Measurements from ENCODE around the gene UBE2Q2. TPM values are rescaled to one million over a fixed set of nuclear protein-coding genes. Genes with fewer than 3 reads are reported as not detected.
"Not testable (repeated sequence)": the region's sequence is repeated elsewhere in the genome, so short reads cannot be mapped to it uniquely, and the experiment has no call there.

The UBE2Q2 gene
- total RNA-seq, 3 donors from 2014 or later (not counting 1 experiment from before 2014, with no cell fraction given) = 39.5 to 64.6 (median 63.9) TPM

DNA sequence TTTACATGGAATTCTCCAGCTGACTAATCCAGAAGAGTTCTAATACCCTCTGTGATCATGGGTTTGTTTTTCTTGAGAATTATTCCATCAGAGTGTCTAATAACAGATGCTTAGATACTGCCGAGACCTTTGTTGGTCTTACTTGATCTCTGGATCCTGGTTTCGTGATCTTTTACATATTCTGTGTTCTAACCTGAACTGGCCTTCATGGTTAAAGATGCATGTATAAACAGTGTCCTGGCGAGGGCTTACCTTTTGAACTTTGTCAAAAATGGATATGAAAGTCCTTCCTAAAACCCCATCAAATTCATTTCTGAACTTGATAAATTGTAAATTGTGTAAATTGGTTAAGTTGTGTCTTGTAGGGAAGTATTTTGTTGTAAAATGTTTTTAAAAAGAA lies 24.8 kb downstream of the UBE2Q2 start:
- H3K9me3 Mint-ChIP-seq = no peaks in the 10 kb centered on the region
- TF ChIP-seq, protein P1, sequence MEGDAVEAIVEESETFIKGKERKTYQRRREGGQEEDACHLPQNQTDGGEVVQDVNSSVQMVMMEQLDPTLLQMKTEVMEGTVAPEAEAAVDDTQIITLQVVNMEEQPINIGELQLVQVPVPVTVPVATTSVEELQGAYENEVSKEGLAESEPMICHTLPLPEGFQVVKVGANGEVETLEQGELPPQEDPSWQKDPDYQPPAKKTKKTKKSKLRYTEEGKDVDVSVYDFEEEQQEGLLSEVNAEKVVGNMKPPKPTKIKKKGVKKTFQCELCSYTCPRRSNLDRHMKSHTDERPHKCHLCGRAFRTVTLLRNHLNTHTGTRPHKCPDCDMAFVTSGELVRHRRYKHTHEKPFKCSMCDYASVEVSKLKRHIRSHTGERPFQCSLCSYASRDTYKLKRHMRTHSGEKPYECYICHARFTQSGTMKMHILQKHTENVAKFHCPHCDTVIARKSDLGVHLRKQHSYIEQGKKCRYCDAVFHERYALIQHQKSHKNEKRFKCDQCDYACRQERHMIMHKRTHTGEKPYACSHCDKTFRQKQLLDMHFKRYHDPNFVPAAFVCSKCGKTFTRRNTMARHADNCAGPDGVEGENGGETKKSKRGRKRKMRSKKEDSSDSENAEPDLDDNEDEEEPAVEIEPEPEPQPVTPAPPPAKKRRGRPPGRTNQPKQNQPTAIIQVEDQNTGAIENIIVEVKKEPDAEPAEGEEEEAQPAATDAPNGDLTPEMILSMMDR (IDR thresholded peaks at IDR 0.05) = no peak
- H3K4me3 Mint-ChIP-seq = no peak overlapping the region
- Histone ChIP-seq H3K4me1 (ENCODE audit: control insufficient read depth, insufficient read depth, low read length) (peaks cover 3% of the 10 kb centered on the region), H3K9me3 (ENCODE audit: control insufficient read depth, insufficient read depth, low read length) (no peaks in the 10 kb centered on the region), H3K27me3 (ENCODE audit: control insufficient read depth, insufficient read depth, low read length) (no peaks in the 10 kb centered on the region), H3K36me3 (ENCODE audit: control insufficient read depth, insufficient read depth, low read length) (peaks cover 19% of the 10 kb centered on the region), H3K27ac (ENCODE audit: low read length) (no peak overlapping the region), H3K4me3 (ENCODE audit: low read length) (no peak overlapping the region)
- no peak overlapping the region for H3K27ac Mint-ChIP-seq
- no peaks in the 10 kb centered on the region for H3K27me3 Mint-ChIP-seq (ENCODE audit: low read depth in 2 of 2)
- H3K4me1 Mint-ChIP-seq = peaks cover 44 to 50% of the 10 kb centered on the region in 2 donors
- ATAC-seq (no peak), DNase-seq (no peak)
- WGBS (ENCODE audit: insufficient coverage) = 93% methylated on average over 3 of the region's 3 CpGs
- intact Hi-C loops (cut with micrococcal nuclease) = no loop called here
- H3K36me3 Mint-ChIP-seq = peaks cover 9% of the 10 kb centered on the region

DNA sequence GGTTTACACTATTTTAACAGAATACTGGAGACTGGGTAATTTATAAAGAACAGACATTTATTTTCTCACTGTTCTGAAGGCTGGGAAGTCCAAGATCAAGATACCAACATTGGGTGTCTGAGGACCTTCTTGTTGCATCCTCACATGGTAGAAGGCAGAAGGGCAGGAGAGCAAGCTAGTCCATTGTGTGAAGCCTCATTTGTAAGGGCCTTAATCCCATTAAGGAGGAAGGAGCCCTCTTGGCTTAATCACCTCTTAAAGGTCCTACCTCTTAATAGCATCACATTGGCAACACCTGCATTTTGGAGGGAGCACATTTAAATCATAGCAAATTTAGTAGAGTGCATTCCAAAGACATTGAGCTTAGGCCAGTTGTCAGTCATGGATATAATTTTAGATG lies 26.2 kb downstream of the UBE2Q2 start:
- no peak overlapping the region for H3K27ac ChIP-seq (ENCODE audit: low read length)

DNA sequence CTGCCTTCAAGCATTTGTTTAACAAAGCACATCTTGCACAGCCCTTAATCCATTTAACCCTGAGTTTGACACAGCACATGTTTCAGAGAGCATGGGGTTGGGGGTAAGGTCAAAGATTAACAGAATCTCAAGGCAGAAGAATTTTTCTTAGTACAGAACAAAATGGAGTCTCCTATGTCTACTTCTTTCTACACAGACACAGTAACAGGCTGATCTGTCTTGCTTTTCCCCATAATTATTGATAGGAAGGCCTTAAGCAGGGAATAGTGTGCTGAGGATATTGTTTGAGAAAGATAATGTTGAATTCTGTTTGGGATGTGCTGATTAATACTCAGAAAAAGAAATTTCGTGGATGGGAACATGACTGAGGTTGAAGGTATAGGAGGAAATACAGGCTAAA lies 28.3 kb downstream of the UBE2Q2 start:
- DNase-seq; ATAC-seq; H3K27me3 ChIP-seq (ENCODE audit: control insufficient read depth, insufficient read depth, low read length); H3K27ac ChIP-seq (ENCODE audit: low read length); H3K27me3 Mint-ChIP-seq (ENCODE audit: low read depth in 2 of 2); intact Hi-C loops (cut with micrococcal nuclease); H3K9me3 Mint-ChIP-seq; H3K36me3 Mint-ChIP-seq; H3K27ac Mint-ChIP-seq; H3K4me3 Mint-ChIP-seq; H3K4me3 ChIP-seq (ENCODE audit: low read length); H3K9me3 ChIP-seq (ENCODE audit: control insufficient read depth, insufficient read depth, low read length): not testable (repeated sequence)
- peaks cover 32% of the 10 kb centered on the region for H3K36me3 ChIP-seq (ENCODE audit: control insufficient read depth, insufficient read depth, low read length)
- WGBS (ENCODE audit: insufficient coverage) = 90% methylated on average over 1 of the region's 1 CpG
- peaks cover 12% of the 10 kb centered on the region for H3K4me1 ChIP-seq (ENCODE audit: control insufficient read depth, insufficient read depth, low read length)
- H3K4me1 Mint-ChIP-seq = peaks cover 34 to 35% of the 10 kb centered on the region in 2 donors

More for the DNA sequence above, 26.2 kb downstream of the UBE2Q2 start:
- Histone ChIP-seq H3K9me3 (ENCODE audit: control insufficient read depth, insufficient read depth, low read length) (no peaks in the 10 kb centered on the region), H3K4me1 (ENCODE audit: control insufficient read depth, insufficient read depth, low read length) (peaks cover 12% of the 10 kb centered on the region), H3K4me3 (ENCODE audit: low read length) (no peak overlapping the region), H3K36me3 (ENCODE audit: control insufficient read depth, insufficient read depth, low read length) (peaks cover 23% of the 10 kb centered on the region), H3K27me3 (ENCODE audit: control insufficient read depth, insufficient read depth, low read length) (no peaks in the 10 kb centered on the region)
- DNase-seq = no peak
- H3K27me3 Mint-ChIP-seq (ENCODE audit: low read depth in 2 of 2) = no peaks in the 10 kb centered on the region
- H3K36me3 Mint-ChIP-seq = peaks cover 9% of the 10 kb centered on the region
- H3K4me1 Mint-ChIP-seq = peaks cover 51 to 53% of the 10 kb centered on the region in 2 donors
- no peaks in the 10 kb centered on the region for H3K9me3 Mint-ChIP-seq
- no peak overlapping the region for H3K27ac Mint-ChIP-seq
- no peak for ATAC-seq
- TF ChIP-seq, protein P1 (IDR thresholded peaks at IDR 0.05) = no peak
- no peak overlapping the region for H3K4me3 Mint-ChIP-seq
- intact Hi-C loops (cut with micrococcal nuclease) = no loop called here

DNA sequence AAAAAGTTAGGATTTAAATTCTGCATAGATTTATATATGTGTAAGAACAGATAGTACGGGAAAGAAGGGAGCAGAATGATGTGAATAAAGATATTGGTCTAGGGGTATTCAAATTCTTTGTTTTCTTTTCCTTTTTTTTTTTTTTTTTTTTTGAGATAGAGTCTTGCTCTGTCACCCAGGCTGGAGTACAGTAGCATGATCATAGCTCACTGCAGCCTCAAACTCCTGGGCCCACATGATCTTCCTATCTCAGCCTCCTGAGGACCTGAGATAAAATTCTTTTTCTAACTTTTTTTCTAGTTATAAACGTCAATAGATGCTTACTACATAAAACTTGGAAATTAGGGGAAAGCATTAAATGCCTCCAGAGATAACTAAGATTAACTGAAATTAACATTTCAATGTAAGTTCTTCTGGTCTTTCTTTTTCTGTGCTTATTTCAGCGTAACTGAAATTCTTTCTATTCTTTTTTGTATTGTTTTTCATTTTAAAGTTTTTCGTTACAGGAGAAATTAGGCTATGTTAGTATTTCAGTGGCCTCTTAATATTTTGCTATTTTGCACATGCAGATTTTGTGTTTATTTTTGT lies 29.2 kb downstream of the UBE2Q2 start:
- no peaks in the 10 kb centered on the region for H3K27me3 ChIP-seq (ENCODE audit: control insufficient read depth, insufficient read depth, low read length)
- DNase-seq (no peak), ATAC-seq (no peak)
- Mint-ChIP-seq H3K4me1 (peaks cover 25 to 26% of the 10 kb centered on the region in 2 donors), H3K27me3 (ENCODE audit: low read depth in 2 of 2) (no peaks in the 10 kb centered on the region), H3K36me3 (peaks cover 9% of the 10 kb centered on the region), H3K4me3 (no peak overlapping the region), H3K27ac (no peak overlapping the region), H3K9me3 (no peaks in the 10 kb centered on the region)
- TF ChIP-seq, protein P1 (IDR thresholded peaks at IDR 0.05) = no peak
- H3K27ac ChIP-seq (ENCODE audit: low read length) = no peak overlapping the region
- H3K36me3 ChIP-seq (ENCODE audit: control insufficient read depth, insufficient read depth, low read length) = peaks cover 33% of the 10 kb centered on the region
- no peak overlapping the region for H3K4me3 ChIP-seq (ENCODE audit: low read length)
- intact Hi-C loops (cut with micrococcal nuclease) = no loop called here
- H3K4me1 ChIP-seq (ENCODE audit: control insufficient read depth, insufficient read depth, low read length) = peaks cover 10% of the 10 kb centered on the region
- no peaks in the 10 kb centered on the region for H3K9me3 ChIP-seq (ENCODE audit: control insufficient read depth, insufficient read depth, low read length)
- 100% methylated on average over 2 of the region's 4 CpGs for WGBS (ENCODE audit: insufficient coverage)

Measured in natural killer cell (primary cell).